ENCODE measurements around the gene PHETA1. TPM values are rescaled to one million over a fixed set of nuclear protein-coding genes. Genes with fewer than 3 reads are reported as not detected.

PHETA1 gene
- total RNA-seq, 4 donors from 2014 or later, result 8.7 to 16.7 (median 14.5) TPM

- peaks cover 69 to 70% of the 10 kb centered on the region in 2 donors for H3K4me1 ChIP-seq
Measured at GRCh38 chr12:111411185-111411764, 42.4 kb upstream of the PHETA1 start.

GRCh38 chr12:111410431-111411184, 41.7 kb upstream of the PHETA1 start:
- intact Hi-C loops (cut with DNase I; ENCODE audit: low total_unique reads), result no loop called here
- TF ChIP-seq CTCF (IDR thresholded peaks at IDR 0.05 in 4 of 5, conservative IDR thresholded peaks at IDR 0.05 in 1 of 5) (no peak), POLR2A (IDR thresholded peaks at IDR 0.05) (no peak)
- ATAC-seq (no peak), DNase-seq (peak in 1 of 2 donors; percentile 45)
- H3K9me3 ChIP-seq, result no peaks in the 10 kb centered on the region
- H3K36me3 ChIP-seq, result no peaks in the 10 kb centered on the region
- H3K27me3 ChIP-seq, result no peaks in the 10 kb centered on the region
- peaks cover 69 to 70% of the 10 kb centered on the region in 2 donors for H3K4me1 ChIP-seq
- H3K4me3 ChIP-seq, result peak overlapping the region in 1 of 4 donors; percentile 9
- in situ Hi-C loops (cut with MboI; ENCODE audit: low sequenced_read_pairs in 4 of 4), result no loop called here
- H3K27ac ChIP-seq, result peak overlapping the region; percentile 72 to 83 (median 83)

More at GRCh38 chr12:111411185-111411764, 42.4 kb upstream of the PHETA1 start:
- no peak overlapping the region for H3K4me3 ChIP-seq
- H3K27ac ChIP-seq, result peak overlapping the region; percentile 72 to 83 (median 83)
- TF ChIP-seq POLR2A (IDR thresholded peaks at IDR 0.05) (no peak), CTCF (IDR thresholded peaks at IDR 0.05 in 4 of 5, conservative IDR thresholded peaks at IDR 0.05 in 1 of 5) (no peak)
- H3K9me3 ChIP-seq, result no peaks in the 10 kb centered on the region
- no peak for ATAC-seq
- no peaks in the 10 kb centered on the region for H3K27me3 ChIP-seq
- DNase-seq, result no peak
- intact Hi-C loops (cut with DNase I; ENCODE audit: low total_unique reads), result no loop called here
- no peaks in the 10 kb centered on the region for H3K36me3 ChIP-seq
- in situ Hi-C loops (cut with MboI; ENCODE audit: low sequenced_read_pairs in 4 of 4), result no loop called here

GRCh38 chr12:111409780-111410430, 41.0 kb upstream of the PHETA1 start:
- H3K4me1 ChIP-seq, result peaks cover 69 to 73% of the 10 kb centered on the region in 2 donors
- in situ Hi-C loops (cut with MboI; ENCODE audit: low sequenced_read_pairs in 4 of 4), result no loop called here

GRCh38 chr12:111409403-111409779, 40.5 kb upstream of the PHETA1 start:
- Histone ChIP-seq H3K4me1 (peaks cover 69 to 77% of the 10 kb centered on the region in 2 donors), H3K36me3 (no peaks in the 10 kb centered on the region), H3K9me3 (no peaks in the 10 kb centered on the region), H3K4me3 (peak overlapping the region in 1 of 4 donors; percentile 8), H3K27me3 (no peaks in the 10 kb centered on the region), H3K27ac (peak overlapping the region; percentile 72 to 83 (median 83))
- intact Hi-C loops (cut with DNase I; ENCODE audit: low total_unique reads) (loop anchor here (5.0 kb wide), 1 partner anchor 278 kb away; the partner anchor contains the start of genes ACAD10 and BRAP), in situ Hi-C loops (cut with MboI; ENCODE audit: low sequenced_read_pairs in 4 of 4) (no loop called here)
- no peak for ATAC-seq
- no peak for DNase-seq
- TF ChIP-seq CTCF (IDR thresholded peaks at IDR 0.05 in 4 of 5, conservative IDR thresholded peaks at IDR 0.05 in 1 of 5) (no peak), POLR2A (IDR thresholded peaks at IDR 0.05) (no peak)

More at GRCh38 chr12:111409780-111410430, 41.0 kb upstream of the PHETA1 start:
- Histone ChIP-seq H3K27ac (peak overlapping the region; percentile 72 to 83 (median 83)), H3K36me3 (no peaks in the 10 kb centered on the region), H3K4me3 (peak overlapping the region in 1 of 4 donors; percentile 8), H3K9me3 (no peaks in the 10 kb centered on the region), H3K27me3 (no peaks in the 10 kb centered on the region)
- ATAC-seq (no peak), DNase-seq (peak in 1 of 2 donors; percentile 35)
- intact Hi-C loops (cut with DNase I; ENCODE audit: low total_unique reads), result loop anchor here (5.0 kb wide), 1 partner anchor 277 kb away; the partner anchor contains the start of genes ACAD10 and BRAP
- TF ChIP-seq CTCF (IDR thresholded peaks at IDR 0.05 in 4 of 5, conservative IDR thresholded peaks at IDR 0.05 in 1 of 5), result no peak
- no peak for TF ChIP-seq POLR2A (IDR thresholded peaks at IDR 0.05)

All from gastrocnemius medialis (tissue), 4 donors.